ENCODE results near the gene CEP192.

Gene CEP192

DNA sequence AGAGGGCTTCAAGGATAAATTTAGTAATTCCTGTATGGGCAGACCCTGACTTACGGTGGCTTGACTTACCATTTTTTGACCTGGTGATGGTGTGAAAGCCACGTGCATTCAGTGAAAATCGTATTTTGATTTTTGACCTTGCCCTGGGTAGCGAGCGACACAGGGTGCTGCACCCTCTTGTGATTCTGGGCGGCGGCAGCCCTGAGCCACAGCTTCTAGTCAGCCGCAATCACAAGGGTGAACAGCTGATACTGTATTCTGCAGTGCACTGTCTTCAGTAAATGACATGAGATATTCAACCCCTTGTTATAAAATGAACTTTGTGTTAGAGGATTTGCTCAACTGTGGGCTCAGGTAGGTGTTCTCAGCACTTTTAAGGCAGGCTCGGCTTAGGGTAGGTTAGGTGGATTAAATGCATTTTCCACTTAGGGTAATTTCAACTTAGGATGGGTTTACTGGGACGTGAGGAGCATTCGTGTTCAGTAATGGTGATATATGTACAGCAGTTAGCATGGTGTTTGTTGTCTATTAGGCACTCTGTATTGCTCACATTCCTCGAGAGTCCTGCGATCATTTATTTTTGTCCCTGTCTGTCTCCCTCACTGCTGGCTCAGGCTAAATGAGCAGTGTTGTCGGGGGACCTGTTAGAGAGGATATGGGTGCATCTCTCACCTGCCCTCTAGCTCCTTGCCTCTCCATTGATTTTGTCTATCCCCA, 109.9 kb downstream of the CEP192 start:
- DNase-seq, result no peak

DNA sequence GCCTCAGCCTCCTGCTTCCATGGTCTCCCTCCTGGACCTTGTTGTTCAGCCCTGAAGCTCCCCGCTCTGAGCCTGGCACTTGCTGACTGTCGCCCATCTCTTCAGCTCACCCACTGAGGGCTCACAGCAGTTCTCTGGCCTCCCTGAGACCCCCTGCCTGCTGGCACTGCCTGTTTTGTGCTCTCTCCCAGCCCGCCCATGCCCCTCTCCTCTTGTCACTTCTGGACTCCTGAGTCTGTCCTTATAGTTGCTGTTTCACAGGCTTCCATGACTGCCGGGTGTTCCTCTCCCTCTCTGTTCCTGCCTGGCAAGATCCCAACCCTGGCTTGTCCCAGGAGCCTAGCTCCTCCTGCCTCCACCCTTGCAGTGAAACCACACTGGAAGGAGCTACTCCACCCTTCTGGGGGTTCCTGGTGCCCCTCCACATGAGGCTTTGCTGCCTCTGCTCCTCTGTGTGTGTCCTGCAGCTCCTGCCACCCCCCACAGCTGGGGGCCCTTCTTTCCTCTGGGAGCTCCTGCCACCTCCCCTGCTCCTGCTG, 110.6 kb downstream of the CEP192 start:
- DNase-seq, result no peak

DNA sequence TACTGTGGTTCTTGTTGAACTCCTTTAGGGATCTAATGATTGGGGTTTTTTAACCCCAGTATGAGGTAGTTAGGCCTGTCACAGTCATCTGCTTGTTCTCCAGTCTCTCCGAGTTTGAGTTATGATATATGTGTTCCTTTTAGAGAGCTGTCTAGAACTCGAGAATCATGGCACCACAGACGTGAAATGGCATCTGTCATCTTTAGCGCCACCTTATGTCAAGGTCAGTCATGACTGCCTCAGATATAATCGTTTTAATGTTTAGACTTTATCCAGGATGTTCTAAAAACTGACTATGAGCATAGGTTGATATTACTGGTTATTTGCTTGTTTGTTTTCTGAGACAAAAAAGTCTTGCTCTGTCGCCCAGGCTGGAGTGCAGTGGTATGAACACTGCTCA, 112.2 kb downstream of the CEP192 start:
- no peak for DNase-seq

DNA sequence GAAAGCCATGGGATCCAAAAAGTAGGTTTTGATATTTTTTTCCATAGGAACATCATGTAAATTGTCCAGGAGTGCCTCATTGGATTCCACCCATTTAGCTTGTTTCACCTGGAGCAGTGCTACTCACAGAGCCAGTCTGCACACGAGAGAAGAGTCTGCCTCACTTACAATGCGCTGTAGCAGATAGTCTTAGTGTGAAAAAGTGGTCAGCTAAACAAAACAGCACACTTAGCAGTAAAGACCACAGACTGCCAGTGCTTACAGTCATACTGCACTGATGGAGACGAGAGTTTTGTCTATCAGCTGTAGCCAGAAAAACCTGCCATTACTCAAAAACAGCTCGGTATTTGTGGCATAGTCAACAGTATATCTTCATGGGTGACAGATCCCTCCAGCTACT, 113.9 kb downstream of the CEP192 start:
- no peak for DNase-seq

DNA sequence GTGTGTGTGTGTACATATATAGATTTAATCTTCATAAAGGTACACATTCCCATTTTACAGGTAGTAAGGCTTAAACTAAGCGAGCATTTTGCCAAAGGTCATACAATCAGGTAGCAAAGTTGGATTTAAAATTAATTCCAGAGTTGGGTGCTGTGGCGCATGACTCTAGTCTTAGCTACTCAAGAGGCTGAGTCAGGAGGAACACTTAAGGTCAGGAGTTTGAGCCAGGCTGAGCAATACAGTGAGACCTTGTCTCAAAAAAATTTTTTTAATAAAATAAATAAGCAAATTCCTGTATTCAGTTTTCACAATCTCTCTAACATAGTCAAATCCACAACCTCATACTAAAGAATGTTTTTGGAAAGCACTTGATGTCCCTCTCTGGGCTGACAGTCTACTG, 115.9 kb downstream of the CEP192 start:
- no peak for DNase-seq

DNA sequence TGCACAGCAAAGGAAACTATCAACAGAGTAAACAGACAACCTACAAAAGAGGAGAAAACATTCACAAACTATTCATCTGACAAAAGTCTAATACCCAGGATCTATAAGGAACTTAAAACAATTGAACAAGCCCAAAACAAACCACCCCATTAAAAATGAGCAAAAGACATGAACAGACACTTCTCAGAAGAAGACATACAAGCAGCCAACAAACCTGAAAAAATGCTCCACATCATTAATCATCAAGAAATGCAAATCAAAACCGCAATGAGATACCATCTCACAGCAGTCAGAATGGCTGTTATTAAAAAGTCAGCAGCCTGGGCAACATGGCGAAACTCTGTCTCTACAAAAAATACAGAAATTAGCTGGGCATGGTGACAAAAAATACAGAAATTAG, 117.2 kb downstream of the CEP192 start:
- no peak for DNase-seq

DNA sequence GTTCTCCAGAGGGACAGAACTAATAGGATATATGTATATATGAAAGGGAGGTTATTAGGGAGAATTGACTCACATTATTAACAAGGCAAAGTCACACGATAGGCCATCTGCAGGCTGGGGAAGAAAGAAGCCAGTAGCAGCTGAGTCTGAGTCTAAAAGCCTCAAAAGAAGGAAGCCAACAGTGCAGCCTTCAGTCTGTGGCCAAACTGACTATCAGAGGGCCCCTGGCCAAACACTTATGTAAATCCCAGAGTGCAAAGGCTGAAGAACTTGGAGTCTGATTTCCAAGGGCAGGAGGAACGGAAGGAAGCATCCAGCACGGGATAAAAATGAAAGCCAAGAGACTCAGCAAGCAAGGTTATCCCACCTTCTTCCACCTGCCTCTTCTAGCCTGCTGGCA, 119.4 kb downstream of the CEP192 start:
- no peak for DNase-seq

DNA sequence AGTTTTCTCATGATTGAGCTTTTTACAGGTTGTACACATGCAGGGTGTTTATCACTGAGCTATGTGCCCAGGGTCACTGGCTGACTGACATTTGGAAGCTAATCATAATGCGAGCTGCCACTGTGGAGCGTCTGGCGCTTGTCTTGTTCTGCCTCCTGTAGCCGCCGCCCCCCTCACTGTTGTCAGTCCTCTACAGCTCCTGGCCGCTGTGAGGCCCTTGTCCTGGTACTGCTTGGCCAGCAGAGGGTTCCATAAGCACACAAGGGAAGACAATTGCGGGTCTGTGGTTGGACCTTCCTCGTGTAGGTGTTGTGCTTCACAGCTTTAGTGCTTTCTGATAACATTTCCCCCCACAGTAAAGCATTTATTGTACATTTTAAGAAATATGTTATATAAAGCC, 121.8 kb downstream of the CEP192 start:
- DNase-seq, result peak in 40 of 56 donors; percentile 11 to 76 (median 42)

DNA sequence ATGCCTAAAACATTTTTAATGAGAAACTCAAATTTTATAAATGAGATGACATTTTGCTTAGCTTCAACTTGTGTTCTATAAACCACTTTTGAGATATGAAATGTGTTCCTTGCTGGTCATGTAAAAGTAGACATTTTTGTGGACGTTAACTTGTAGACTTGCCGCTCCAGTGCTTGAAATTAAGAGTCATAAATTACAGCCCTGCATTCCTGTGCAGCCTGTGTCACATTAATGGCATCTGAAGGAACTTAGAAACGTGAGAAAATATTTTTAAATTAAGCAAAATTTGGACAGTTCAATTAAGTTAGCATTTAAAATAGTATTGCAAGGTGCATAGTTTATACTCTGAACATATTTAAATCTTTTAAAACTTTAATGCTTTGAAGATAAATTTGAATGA, 129.1 kb downstream of the CEP192 start:
- no peak for DNase-seq

DNA sequence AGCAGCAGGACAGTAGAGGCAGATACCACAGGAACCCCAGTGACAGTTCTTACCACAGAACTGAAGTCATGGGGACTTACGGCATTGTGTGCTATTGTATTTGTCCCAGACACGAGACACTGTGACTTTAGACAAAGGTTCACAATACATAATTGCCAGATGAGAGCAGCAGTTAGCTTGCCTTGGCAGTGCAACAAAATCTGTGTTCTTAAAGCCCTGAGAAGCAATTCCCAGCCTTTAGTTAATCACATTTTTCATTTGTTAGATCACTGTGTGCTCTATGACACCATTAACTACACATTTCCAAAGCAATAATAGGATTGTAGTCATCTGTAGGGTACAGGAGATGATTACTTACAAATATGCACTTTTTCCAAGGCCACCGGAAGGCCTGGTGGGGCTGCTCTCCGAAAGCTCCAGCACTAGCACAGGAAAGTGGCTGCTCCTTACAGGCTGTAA, 129.8 kb downstream of the CEP192 start:
- DNase-seq, result peak in 1 of 56 donors; percentile 39

DNA sequence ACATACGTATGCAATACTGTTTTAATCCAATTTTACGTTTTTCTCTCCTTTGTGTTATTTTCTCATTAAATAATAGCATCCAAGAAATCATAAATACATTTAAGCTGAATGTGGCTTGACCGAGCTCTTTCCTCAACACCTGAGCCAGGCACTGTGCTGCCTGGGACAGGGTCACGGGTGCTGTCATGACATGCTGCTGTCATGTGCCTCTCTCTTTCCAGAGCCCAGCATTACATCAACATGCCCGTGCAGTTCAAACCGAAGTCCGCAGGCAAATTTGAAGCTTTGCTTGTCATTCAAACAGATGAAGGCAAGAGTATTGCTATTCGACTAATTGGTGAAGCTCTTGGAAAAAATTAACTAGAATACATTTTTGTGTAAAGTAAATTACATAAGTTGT, 133.2 kb downstream of the CEP192 start:
- DNase-seq, result peak in 2 of 56 donors; percentile 15 to 27

DNA sequence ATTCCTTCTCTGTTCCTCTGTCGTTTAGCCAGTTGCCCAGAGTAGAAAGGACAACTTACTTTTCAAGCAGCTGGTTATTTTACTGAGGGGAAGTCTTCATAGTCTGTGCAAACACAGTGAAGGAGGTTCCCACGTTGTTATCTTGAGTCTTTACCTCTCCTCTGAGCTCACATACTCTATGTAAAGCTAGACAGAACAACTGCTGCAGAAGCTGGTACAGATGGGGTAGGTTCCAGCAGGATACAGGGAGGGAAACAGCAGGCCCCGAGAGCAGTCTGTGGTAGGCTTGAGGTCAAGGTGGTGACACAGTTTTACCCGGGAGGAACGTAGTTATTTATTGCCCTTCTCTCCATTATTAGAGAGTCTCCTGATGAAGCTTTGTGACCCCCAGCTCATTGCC, 134.0 kb downstream of the CEP192 start:
- DNase-seq, result no peak

DNA sequence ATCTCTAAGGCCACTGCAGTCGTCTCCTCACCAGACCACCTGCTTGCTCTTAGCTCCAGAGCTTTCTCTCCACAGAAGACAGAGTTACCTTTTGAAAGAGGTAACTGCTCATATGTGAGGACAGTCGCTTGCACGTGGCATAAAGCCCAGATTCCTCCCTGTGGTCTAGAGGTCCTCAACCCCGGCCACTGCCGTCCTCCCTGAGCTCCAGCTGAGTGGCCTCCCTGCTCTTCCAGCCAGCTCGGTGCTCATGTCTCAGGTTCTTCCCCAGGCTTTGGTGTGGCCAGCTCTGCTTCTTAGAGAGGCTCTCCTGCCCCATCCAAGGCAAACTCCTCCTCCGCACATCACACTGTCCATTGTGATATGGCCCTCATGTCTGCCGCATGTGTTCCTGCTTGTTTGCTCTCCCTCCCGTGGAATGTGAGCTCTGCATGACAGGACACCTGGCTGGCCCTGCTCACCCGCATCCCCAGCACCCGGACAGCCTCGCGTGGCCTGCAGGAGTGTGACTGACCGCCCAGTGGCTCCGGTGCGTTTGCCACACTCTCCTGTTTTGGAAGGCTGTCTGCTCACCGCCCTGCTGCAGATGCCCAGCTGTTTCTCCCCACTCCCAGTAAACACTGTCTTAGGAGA, 135.9 kb downstream of the CEP192 start:
- no peak for DNase-seq

DNA sequence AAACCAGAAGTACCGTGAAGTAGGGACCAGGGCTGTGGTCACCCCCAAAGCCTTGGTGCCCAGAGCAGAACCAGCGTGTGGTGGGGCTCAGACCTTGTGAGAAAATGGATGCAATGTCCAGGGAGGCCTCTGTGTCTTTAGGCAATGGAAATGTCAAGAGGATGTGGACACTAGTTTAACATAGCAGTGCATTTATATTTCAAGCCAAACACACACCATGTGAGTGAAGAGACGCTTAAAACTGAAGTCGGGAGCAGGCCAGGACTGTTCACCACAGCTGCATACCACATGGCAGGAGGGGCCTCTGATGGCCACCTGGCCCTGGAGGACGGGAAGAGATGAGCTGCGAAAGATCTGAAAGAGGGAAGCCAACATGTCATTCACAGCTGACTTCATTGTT, 140.1 kb downstream of the CEP192 start:
- DNase-seq, result no peak

DNA sequence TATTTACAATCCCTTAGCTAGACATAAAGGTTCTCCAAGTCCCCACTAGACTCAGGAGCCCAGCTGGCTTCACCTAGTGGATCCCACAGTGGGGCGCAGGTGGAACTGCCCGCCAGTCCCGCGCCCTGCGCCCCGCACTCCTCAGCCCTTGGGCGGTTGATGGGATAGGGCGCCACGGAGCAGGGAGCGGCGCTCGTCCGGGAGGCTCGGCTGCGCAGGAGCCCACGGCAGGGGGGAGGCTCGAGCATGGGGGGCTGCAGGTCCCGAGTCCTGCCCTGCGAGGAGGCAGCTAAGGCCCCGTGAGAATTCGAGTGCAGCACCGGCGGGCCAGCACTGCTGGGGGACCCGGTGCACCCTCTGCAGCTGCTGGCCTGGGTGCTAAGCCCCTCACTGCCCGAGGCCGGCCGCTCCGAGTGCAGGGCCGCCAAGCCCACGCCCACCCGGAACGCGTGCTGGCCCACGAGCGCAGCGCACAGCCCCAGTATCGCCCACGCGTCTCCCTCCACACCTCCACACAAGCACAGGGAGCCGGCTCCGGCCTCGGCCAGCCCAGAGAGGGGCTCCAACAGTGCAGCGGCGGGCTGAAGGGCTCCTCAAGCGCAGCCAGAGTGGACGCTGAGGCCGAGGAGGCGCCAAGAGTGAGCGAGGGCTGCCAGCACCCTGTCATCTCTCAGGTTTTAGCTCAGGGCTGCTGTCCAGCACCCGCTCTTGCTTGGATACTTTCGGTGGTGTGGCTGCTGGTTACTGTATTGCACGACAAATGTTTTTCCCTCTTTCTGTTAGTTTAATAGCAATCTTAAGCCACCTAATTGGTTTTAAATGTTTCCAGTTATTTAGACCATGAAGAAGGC, 143.6 kb downstream of the CEP192 start:
- DNase-seq, result no peak

DNA sequence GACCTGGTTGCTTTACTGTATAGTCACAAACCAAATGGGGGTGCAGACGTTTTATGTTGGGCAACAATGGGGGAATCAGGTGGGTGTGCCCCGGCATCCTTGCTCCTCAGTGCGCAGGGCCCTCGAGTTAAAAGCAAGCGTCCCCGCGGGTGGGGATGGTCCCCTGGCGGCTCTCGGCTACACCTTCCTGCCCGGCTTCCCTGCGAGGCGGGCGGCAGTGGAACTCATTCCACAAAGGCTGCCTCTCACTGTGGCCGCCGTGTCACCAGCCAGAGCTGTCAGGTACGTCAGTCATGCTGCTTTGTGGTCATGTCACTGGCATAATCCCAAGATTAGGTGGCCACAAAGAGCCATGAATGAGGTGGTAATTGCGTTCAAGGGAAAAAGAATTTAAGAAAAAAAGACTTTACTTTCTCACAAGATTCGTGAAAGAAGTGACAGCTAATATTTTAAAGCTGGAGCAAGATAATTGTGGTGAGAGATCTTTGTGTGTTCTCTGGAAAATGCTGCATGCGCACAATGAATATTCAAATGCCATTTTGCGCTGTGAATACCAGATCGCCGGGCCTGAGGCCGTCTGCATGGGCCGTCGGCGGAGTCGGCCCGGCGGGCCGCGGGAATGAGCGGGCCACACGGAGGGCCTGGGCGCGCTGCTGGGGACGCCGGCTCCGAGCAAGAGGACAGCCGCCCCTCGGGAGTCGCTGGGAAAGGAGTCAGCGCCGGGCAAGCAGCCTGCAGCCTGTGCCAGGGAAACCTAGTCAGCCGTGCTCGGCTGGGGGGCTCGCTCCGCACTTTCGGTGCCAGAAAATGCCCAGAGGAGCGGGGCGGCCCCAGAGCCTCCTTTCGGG, 145.1 kb downstream of the CEP192 start:
- peak in 9 of 56 donors; percentile 21 to 57 (median 36) for DNase-seq

DNA sequence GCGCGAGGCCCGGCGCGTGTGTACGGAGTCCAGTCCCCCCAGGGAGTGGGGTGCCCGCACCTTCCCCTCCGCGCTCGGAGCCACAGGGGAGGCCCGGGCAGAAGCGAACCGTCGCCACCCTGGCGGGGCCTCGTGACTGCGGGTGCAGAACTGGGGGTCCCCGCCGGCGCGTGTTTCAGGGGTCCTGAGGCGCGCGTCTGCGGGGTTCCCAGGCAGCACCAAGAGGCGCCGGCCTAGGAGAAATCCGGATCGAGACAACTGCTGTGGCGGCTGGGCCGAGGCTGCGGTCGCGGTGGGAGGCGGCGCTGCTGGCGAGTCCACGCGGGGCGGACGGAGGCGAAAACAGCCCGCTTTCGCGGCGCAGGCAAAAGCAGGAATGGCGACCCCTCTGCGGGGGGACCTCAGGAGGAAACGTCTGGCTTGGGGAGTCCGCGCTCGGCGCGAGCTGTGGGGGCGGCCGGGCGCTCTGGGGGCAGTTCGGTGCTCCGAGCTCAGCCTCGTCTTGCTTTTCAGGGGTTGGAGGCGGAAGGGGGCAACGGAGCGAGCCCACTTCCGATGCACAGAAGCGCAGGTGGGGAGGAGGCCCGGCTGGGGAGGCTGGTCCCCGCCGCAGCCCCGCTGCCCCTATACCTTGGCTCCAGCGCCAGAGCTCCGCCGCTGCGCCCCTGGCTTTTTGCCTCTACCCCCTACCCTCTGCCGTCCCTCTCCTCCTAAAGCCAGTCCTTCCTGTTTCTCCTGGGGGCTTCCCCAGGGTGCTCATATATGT, 145.9 kb downstream of the CEP192 start:
- DNase-seq, result peak in 12 of 56 donors; percentile 11 to 57 (median 48)

DNA sequence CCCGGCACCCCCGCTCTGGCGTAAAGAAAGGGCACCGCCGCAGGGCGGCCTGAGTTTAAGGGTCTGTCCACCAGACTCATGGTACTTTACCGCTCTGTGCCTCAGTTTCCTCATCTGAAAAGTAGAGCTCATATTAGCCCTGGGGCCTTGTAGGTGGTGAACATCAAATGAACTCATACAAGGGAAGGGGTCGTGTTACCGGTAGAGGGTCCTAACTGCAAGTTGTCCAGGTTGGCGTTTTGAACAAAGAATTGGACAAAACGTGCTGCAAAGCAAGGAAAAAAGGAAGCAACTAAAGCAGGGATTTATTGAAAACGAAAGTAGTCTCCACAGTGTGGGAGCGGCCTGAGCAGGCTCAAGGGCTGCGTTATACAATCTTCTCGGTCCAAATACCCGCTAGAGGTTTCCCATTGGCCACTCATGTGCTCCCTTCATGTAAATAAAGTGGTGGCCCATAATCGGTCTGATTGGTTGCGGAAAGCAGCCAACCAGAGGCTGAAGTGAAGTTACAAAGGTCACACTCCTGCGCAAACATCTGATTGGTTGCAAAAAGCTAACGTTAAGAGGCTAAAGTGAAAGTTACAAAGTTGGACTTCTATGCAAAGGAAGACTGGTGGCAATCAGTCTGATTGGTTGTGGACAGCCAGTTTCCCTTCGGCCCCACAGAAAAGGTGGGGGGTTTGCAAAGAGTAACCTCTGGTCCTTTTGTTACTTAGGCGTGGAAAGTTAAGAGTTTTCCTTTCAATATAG, 146.7 kb downstream of the CEP192 start:
- peak in 5 of 56 donors; percentile 21 to 39 (median 23) for DNase-seq

DNA sequence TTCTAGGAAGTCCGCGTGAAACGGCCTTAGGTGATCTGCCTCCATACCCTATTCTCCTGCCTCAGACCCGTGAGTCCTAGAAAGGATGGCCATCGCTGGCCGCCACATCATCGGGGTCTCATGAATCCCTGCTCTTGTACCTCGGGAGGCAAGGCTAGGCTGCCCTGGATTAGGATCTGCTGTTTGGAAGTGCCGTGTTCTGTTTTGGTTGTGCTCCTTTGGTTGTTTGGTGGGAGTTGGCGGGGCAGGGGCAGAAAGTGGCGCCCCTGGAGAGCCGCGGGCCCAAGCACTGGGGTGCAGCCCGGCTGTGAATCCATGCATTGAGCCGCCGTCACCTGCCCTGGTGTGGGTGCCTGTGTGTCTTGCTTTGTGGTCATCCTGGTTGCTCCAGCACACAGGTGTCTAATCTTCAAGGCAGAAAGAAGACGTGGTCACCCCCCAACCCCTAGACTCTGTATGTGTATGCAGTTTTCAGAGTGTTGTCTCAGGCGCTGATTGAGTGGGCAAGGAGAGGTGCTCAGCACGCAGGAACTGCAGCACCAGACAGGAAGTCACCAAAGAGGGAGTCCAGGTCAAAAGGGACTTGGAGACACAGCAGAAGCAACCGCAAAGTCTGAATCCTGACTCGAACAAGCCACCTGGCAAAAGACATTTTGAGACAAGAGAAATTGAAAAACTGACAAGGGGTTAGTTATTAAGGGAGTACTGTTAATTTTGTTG, 147.4 kb downstream of the CEP192 start:
- DNase-seq, result no peak

Data from nucleus accumbens (tissue), 56 donors.